Stimulated activated naive CD4-positive, alpha-beta T cell (primary cell): ENCODE results near the gene NOC4L.
"Not testable (repeated sequence)": the region's sequence is repeated elsewhere in the genome, so short reads cannot be mapped to it uniquely, and the experiment has no call there.

ENCODE experiments used
- DNase-seq, 6 experiments: peaks; one replicate each; lab custom pipeline; 2025; lab: John Stamatoyannopoulos, UW

The NOC4L gene

GRCh38 chr12:132182206-132182710 is 38.0 kb downstream of the NOC4L start:
- DNase-seq: no peak

- DNase-seq: no peak
Observed at GRCh38 chr12:132182711-132183365, 38.6 kb downstream of the NOC4L start.

GRCh38 chr12:132185705-132186104 is 41.4 kb downstream of the NOC4L start:
- peak; percentile 39 to 88 (median 74) for DNase-seq

- DNase-seq: peak in 1 of 6 experiments; percentile 50
Observed at GRCh38 chr12:132186208-132186856, 42.1 kb downstream of the NOC4L start.

- peak in 2 of 6 experiments; percentile 46 to 49 for DNase-seq
Observed at GRCh38 chr12:132186857-132187620, 42.8 kb downstream of the NOC4L start.

GRCh38 chr12:132187646-132188450 is 43.6 kb downstream of the NOC4L start:
- peak in 1 of 6 experiments; percentile 34 for DNase-seq

- peak in 1 of 6 experiments; percentile 43 for DNase-seq
Observed at GRCh38 chr12:132188451-132188901, 44.2 kb downstream of the NOC4L start.

GRCh38 chr12:132188916-132189325 is 44.7 kb downstream of the NOC4L start:
- DNase-seq: peak in 3 of 6 experiments; percentile 26 to 56 (median 38)

GRCh38 chr12:132189378-132190011 is 45.2 kb downstream of the NOC4L start:
- peak; percentile 90 to 94 (median 92) for DNase-seq

GRCh38 chr12:132190012-132190755 is 45.9 kb downstream of the NOC4L start:
- no peak for DNase-seq

GRCh38 chr12:132190834-132191500 is 46.7 kb downstream of the NOC4L start:
- DNase-seq: no peak

- no peak for DNase-seq
Observed at GRCh38 chr12:132191715-132192553, 47.7 kb downstream of the NOC4L start.

- no peak for DNase-seq
Observed at GRCh38 chr12:132194056-132194455, 49.8 kb downstream of the NOC4L start.

- DNase-seq: no peak
Observed at GRCh38 chr12:132194556-132194955, 50.3 kb downstream of the NOC4L start.

- not testable (repeated sequence) for DNase-seq
Observed at GRCh38 chr12:132195242-132195641, 51.0 kb downstream of the NOC4L start.

- DNase-seq: no peak
Observed at GRCh38 chr12:132196038-132196872, 52.0 kb downstream of the NOC4L start.

GRCh38 chr12:132196873-132197390 is 52.7 kb downstream of the NOC4L start:
- no peak for DNase-seq
